GM12878 (cell line): Measurements from ENCODE around the gene CDC42EP1. TPM values are rescaled to one million over a fixed set of nuclear protein-coding genes. Genes with fewer than 3 reads are reported as not detected.

Source experiments
- ATAC-seq: fragments of 200-7000 bp; cut with Tn5 transposase; 3 replicates; pipeline ENCODE4 v1.9.1; 2020; ENCODE audit warnings: mild to moderate bottlenecking, moderate library complexity
- BruUV-seq: library from RNA; stranded (reverse); fragments of 400-500 nt; replicated peaks from 2 replicates; lab custom pipeline; 2021; lab: Mats Ljungman, UMichigan
- CTCF ChIA-PET: fragments of 300-600 bp; sonication (Branson Sonifier 250); formaldehyde crosslinking; extraction: SDS; loops from one replicate; lab custom pipeline; 2021; ENCODE audit warnings: inconsistent platforms; lab: Yijun Ruan, JAX
- POLR2A ChIA-PET: fragments of 350-600 bp; formaldehyde crosslinking; extraction: SDS; loops from one replicate; lab custom pipeline; 2021; ENCODE audit warnings: inconsistent platforms; lab: Charles Lee
- RAD21 ChIA-PET: fragments of 300-600 bp; sonication (Branson Sonifier 250); formaldehyde crosslinking; loops from one replicate; lab custom pipeline; 2023; ENCODE audit warnings: antibody characterized with exemption; ENCODE audit not compliant: unreplicated experiment; lab: Charles Lee
- SMC1A ChIA-PET: fragments of 300-600 bp; sonication (Branson Sonifier 250); formaldehyde crosslinking; loops from one replicate; lab custom pipeline; 2023; ENCODE audit not compliant: unreplicated experiment, uncharacterized antibody; lab: Charles Lee
- DNase-seq: peaks from one replicate; pipeline ENCODE4 v3.0.0-alpha.2; 2011; ENCODE audit warnings: low read depth, low spot score
- FAIRE-seq: peaks from 3 replicates; lab custom pipeline; 2011; peaks lifted over from hg19 to GRCh38; lab: Jason Lieb, UNC
- H2AFZ ChIP-seq: 2 replicates; pipeline ENCODE4 v1.6.0; 2011; ENCODE audit warnings: low read depth, low read length, control low read depth; ENCODE audit not compliant: control insufficient read depth
- H3K27ac ChIP-seq: 2 replicates; pipeline ENCODE4 v1.5.1; 2011; ENCODE audit warnings: control low read depth; ENCODE audit not compliant: control insufficient read depth, insufficient read depth
- H3K27me3 ChIP-seq, 2 experiments: replicated peaks in 1 of 2; 2 replicates each; pipeline versions ENCODE4 v1.6.0 to v1.6.1; 2011; ENCODE audit warnings: low read length in 1 of 2; ENCODE audit not compliant: control insufficient read depth in 2 of 2, insufficient read depth in 2 of 2
- H3K36me3 ChIP-seq, 2 experiments: 2 replicates each; pipeline ENCODE4 v1.5.1; 2011; ENCODE audit warnings: low read length in 1 of 2; ENCODE audit not compliant: control insufficient read depth in 2 of 2, insufficient read depth in 2 of 2
- H3K4me1 ChIP-seq: 2 replicates; pipeline ENCODE4 v1.6.1; 2011; ENCODE audit warnings: mild to moderate bottlenecking, low read length, moderate library complexity, mixed read lengths; ENCODE audit not compliant: control insufficient read depth, insufficient read depth
- H3K4me2 ChIP-seq: 2 replicates; pipeline ENCODE4 v1.6.0; 2011; ENCODE audit warnings: control low read depth; ENCODE audit not compliant: control insufficient read depth, insufficient read depth
- H3K4me3 ChIP-seq: fragments of 200-600 bp; sonication (generic); 2 replicates; pipeline ENCODE4 v1.5.1; 2016
- H3K79me2 ChIP-seq: 2 replicates; pipeline ENCODE4 v1.6.0; 2011; ENCODE audit warnings: low read length; ENCODE audit not compliant: control insufficient read depth, insufficient read depth
- H3K9ac ChIP-seq: 2 replicates; pipeline ENCODE4 v1.8.0; 2011; ENCODE audit warnings: low read length, control low read depth, mixed read lengths; ENCODE audit not compliant: control insufficient read depth, insufficient read depth
- H3K9me3 ChIP-seq: replicated peaks from 3 replicates; pipeline ENCODE4 v1.5.1; 2011; ENCODE audit warnings: mild to moderate bottlenecking, low read length; ENCODE audit not compliant: control insufficient read depth, insufficient read depth
- H4K20me1 ChIP-seq: 2 replicates; pipeline ENCODE4 v1.6.0; 2011; ENCODE audit not compliant: control insufficient read depth, insufficient read depth
- ASH2L ChIP-seq: fragments of 300-600, 200-600 bp; sonication (generic); IDR thresholded peaks from 2 replicates; pipeline ENCODE4 v1.6.1; 2017; ENCODE audit warnings: low read depth, mild to moderate bottlenecking, borderline replicate concordance
- FOS ChIP-seq: IDR thresholded peaks from 3 replicates; pipeline ENCODE4 v1.6.1; 2011; ENCODE audit warnings: borderline replicate concordance; ENCODE audit not compliant: insufficient read length; ENCODE audit errors: extremely low read depth
- IRF4 ChIP-seq: IDR thresholded peaks from 2 replicates; pipeline ENCODE4 v1.6.1; 2011; ENCODE audit warnings: low read depth, low read length
- KLF5 ChIP-seq: fragments of 450-650 bp; IDR thresholded peaks from 2 replicates; pipeline ENCODE4 v1.6.1; 2014; ENCODE audit warnings: mild to moderate bottlenecking; ENCODE audit not compliant: partially characterized antibody
- PAX8 ChIP-seq: fragments of 450-650 bp; IDR thresholded peaks from 2 replicates; pipeline ENCODE4 v1.6.1; 2017; ENCODE audit warnings: mild to moderate bottlenecking, moderate library complexity
- RELA ChIP-seq: fragments of 450-650 bp; IDR thresholded peaks from 2 replicates; pipeline ENCODE4 v1.8.0; 2014; ENCODE audit warnings: borderline replicate concordance; ENCODE audit not compliant: partially characterized antibody
- SP1 ChIP-seq: IDR thresholded peaks from one replicate; pipeline ENCODE4 v1.6.1; 2011; ENCODE audit warnings: low read depth, low read length
- SREBF2 ChIP-seq: IDR thresholded peaks from 2 replicates; pipeline ENCODE4 v1.6.1; 2012; ENCODE audit warnings: mild to moderate bottlenecking, low read length
- TCF7 ChIP-seq: IDR thresholded peaks from 2 replicates; pipeline ENCODE4 v1.6.1; 2014; ENCODE audit warnings: antibody characterized with exemption, borderline replicate concordance
- YY1 ChIP-seq: IDR thresholded peaks from 2 replicates; pipeline ENCODE4 v1.6.1; 2011; ENCODE audit warnings: low read depth, mild to moderate bottlenecking, low read length
- ZZZ3 ChIP-seq: IDR thresholded peaks from 2 replicates; pipeline ENCODE4 v1.6.1; 2011; ENCODE audit warnings: low read depth; ENCODE audit not compliant: control insufficient read depth, insufficient read length
- WGBS: methylation state at CpG from one replicate; pipeline ENCODE4 v1.1.6; 2016; ENCODE audit warnings: low lambda C conversion rate; ENCODE audit not compliant: insufficient replicate concordance, insufficient coverage; ENCODE audit errors: missing lambda C conversion rate; 5-methylcytosine and 5-hydroxymethylcytosine counted together
- in situ Hi-C: fragments of 300-500 bp; cut with MboI; formaldehyde crosslinking; loops from 9 replicates; pipeline ENCODE4 v1.14.3; 2018; ENCODE audit warnings: mixed read lengths
- intact Hi-C: fragments of 100-400 bp; cut with micrococcal nuclease; formaldehyde crosslinking; loops from one replicate; pipeline ENCODE4 v1.14.2; 2022; ENCODE audit not compliant: unreplicated experiment
- polyA plus RNA-seq, 11 experiments: library from polyadenylated mRNA; depleted of rRNA in 4 of 11; unstranded in 6 of 11; stranded (reverse) in 5 of 11; fragments of >200 nt; fragmentation: Nextera tagmentation in 4 of 11; fragmentation: Illumina TruSeq in 1 of 11; extraction: Ambion mirVana in 4 of 11; extraction: Trizol in 1 of 11; gene quantifications; 1 replicate in 1 of 11; 2 replicates in 10 of 11; pipeline versions ENCODE4 v1.2.1 to v1.2.3, GENCODE V29; 2011 to 2016; ENCODE audit warnings: inconsistent platforms in 2 of 11, missing spikeins in 2 of 11, low read depth in 1 of 11
- total RNA-seq, 4 experiments: library from RNA; depleted of rRNA in 3 of 4; stranded (reverse); fragments of >200 nt in 3 of 4; fragmentation: Illumina TruSeq in 1 of 4; extraction: Trizol in 1 of 4; gene quantifications; 2 replicates each; pipeline versions ENCODE4 v1.2.1 to v1.2.3, GENCODE V29; 2013 to 2021
- TF ChIP-seq, protein P1 (sequence below): fragments of 450-650 bp; IDR thresholded peaks from 2 replicates; pipeline ENCODE4 v1.6.1; 2017; ENCODE audit warnings: mild to moderate bottlenecking
- TF ChIP-seq, protein P2 (sequence below): IDR thresholded peaks from 2 replicates; pipeline ENCODE4 v1.6.1; 2011; ENCODE audit warnings: borderline replicate concordance, low read depth, mild to moderate bottlenecking, moderate library complexity, low read length; ENCODE audit not compliant: insufficient read depth, poor library complexity, severe bottlenecking
- TF ChIP-seq, protein P3 (sequence below): fragments of 450-650 bp; IDR thresholded peaks from 2 replicates; pipeline ENCODE4 v1.6.1; 2017; ENCODE audit warnings: mild to moderate bottlenecking, low read depth, inconsistent platforms; ENCODE audit not compliant: poor library complexity, severe bottlenecking
- TF ChIP-seq, protein P4 (sequence below): fragments of 450-650 bp; IDR thresholded peaks from 2 replicates; pipeline ENCODE4 v1.6.1; 2016; ENCODE audit warnings: mild to moderate bottlenecking

The CDC42EP1 gene
- total and polyA plus RNA-seq, 10 of the 15 experiments (the other 5 are each of a cell fraction or from before 2014, with no cell fraction given): 0.04 to 0.33 (median 0.09) TPM; not detected in 7

DNA sequence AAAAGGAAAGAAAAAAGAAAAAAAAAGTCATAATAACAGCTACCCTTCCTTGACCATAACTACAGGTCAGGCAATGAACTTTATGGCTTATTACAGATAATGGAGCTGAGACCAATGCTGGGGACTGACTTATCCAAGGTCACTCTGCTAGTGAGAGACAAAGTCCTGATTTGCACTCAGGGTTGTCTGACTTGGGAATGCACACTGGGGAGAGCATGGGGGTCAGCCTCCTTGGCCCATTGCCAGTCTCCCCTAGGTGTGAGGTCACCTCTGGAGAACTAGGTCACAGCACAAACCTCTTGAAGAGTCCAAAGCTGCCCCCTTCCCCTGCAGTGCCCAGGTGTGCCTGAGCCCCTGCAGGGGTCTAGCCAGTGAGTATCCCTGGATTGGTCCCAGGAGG is 5.3 kb upstream of the CDC42EP1 start (continued):
- TF ChIP-seq, protein P1, sequence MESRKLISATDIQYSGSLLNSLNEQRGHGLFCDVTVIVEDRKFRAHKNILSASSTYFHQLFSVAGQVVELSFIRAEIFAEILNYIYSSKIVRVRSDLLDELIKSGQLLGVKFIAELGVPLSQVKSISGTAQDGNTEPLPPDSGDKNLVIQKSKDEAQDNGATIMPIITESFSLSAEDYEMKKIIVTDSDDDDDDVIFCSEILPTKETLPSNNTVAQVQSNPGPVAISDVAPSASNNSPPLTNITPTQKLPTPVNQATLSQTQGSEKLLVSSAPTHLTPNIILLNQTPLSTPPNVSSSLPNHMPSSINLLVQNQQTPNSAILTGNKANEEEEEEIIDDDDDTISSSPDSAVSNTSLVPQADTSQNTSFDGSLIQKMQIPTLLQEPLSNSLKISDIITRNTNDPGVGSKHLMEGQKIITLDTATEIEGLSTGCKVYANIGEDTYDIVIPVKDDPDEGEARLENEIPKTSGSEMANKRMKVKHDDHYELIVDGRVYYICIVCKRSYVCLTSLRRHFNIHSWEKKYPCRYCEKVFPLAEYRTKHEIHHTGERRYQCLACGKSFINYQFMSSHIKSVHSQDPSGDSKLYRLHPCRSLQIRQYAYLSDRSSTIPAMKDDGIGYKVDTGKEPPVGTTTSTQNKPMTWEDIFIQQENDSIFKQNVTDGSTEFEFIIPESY: no peak
- TF ChIP-seq RELA (no peak), TCF7 (no peak), SREBF2 (no peak)
- TF ChIP-seq, protein P2, sequence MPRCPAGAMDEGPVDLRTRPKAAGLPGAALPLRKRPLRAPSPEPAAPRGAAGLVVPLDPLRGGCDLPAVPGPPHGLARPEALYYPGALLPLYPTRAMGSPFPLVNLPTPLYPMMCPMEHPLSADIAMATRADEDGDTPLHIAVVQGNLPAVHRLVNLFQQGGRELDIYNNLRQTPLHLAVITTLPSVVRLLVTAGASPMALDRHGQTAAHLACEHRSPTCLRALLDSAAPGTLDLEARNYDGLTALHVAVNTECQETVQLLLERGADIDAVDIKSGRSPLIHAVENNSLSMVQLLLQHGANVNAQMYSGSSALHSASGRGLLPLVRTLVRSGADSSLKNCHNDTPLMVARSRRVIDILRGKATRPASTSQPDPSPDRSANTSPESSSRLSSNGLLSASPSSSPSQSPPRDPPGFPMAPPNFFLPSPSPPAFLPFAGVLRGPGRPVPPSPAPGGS: no peak

DNA sequence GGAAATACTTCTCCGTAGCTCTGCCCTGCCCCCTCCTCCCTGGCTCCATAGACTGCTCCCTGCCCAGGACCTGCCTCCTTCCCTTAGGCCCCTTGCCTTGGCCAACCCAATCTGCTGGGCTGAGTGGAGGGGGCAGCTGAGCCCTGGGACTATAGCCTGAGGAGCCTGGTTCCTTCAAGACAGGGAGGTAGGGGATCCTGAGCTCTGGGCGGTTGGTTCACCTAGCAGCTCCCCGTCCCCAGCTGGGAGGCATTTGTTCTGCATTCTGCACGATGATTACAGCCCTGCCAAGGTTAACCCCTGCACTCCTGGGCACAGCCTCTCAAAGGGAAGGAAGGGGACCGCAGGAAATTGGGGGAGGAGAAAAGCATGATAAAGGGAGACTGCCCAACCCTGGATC is 3.6 kb upstream of the CDC42EP1 start:
- no peak for DNase-seq
- intact Hi-C loops (no loop called here), in situ Hi-C loops (no loop called here)
- H3K4me3 ChIP-seq: no peak overlapping the region
- no peaks in the 10 kb centered on the region for H3K36me3 ChIP-seq
- RAD21 ChIA-PET: interaction anchor here (0.5 kb wide), 1 partner anchor 236 kb away, joined by 4 read pairs; no protein-coding TSS in a partner anchor
- SMC1A ChIA-PET: interaction anchor here (1.7 to 2.5 kb wide), 3 partner anchors 10 to 18 kb away, joined by 4 to 17 read pairs (median 7); no protein-coding TSS in a partner anchor
- POLR2A ChIA-PET: no interaction called here
- H3K9ac ChIP-seq: no peak overlapping the region
- H4K20me1 ChIP-seq: no peaks in the 10 kb centered on the region
- H3K4me2 ChIP-seq: no peak overlapping the region
- 11% methylated on average over 5 of the region's 5 CpGs for WGBS
- H3K27ac ChIP-seq: no peak overlapping the region
- CTCF ChIA-PET: interaction anchor here (0.6 to 2.4 kb wide), 3 partner anchors 10 to 270 kb away, joined by 3 to 16 read pairs (median 12); no protein-coding TSS in a partner anchor
- H3K79me2 ChIP-seq: no peaks in the 10 kb centered on the region
- H2AFZ ChIP-seq: no peak overlapping the region
- no peaks in the 10 kb centered on the region; the same call in 1 of the 2 replicates for H3K4me1 ChIP-seq
- H3K9me3 ChIP-seq: no peaks in the 10 kb centered on the region
- peaks cover 13 to 16% of the 10 kb centered on the region in 2 experiments for H3K27me3 ChIP-seq
- ATAC-seq: no peak
- BruUV-seq: no TSS peak
- no peak for FAIRE-seq
- no peak for TF ChIP-seq KLF5
- TF ChIP-seq, protein P3, sequence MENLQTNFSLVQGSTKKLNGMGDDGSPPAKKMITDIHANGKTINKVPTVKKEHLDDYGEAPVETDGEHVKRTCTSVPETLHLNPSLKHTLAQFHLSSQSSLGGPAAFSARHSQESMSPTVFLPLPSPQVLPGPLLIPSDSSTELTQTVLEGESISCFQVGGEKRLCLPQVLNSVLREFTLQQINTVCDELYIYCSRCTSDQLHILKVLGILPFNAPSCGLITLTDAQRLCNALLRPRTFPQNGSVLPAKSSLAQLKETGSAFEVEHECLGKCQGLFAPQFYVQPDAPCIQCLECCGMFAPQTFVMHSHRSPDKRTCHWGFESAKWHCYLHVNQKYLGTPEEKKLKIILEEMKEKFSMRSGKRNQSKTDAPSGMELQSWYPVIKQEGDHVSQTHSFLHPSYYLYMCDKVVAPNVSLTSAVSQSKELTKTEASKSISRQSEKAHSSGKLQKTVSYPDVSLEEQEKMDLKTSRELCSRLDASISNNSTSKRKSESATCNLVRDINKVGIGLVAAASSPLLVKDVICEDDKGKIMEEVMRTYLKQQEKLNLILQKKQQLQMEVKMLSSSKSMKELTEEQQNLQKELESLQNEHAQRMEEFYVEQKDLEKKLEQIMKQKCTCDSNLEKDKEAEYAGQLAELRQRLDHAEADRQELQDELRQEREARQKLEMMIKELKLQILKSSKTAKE: no peak
- no peak for TF ChIP-seq ZZZ3
- no peak for TF ChIP-seq IRF4
- no peak for TF ChIP-seq FOS
- no peak for TF ChIP-seq YY1
- TF ChIP-seq, protein P4, sequence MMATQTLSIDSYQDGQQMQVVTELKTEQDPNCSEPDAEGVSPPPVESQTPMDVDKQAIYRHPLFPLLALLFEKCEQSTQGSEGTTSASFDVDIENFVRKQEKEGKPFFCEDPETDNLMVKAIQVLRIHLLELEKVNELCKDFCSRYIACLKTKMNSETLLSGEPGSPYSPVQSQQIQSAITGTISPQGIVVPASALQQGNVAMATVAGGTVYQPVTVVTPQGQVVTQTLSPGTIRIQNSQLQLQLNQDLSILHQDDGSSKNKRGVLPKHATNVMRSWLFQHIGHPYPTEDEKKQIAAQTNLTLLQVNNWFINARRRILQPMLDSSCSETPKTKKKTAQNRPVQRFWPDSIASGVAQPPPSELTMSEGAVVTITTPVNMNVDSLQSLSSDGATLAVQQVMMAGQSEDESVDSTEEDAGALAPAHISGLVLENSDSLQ: no peak
- no peak for TF ChIP-seq SP1
- no peak for TF ChIP-seq ASH2L
- TF ChIP-seq PAX8: no peak
